K562 (cell line): ENCODE results near the gene PRM3. TPM values are rescaled to one million over a fixed set of nuclear protein-coding genes. Genes with fewer than 3 reads are reported as not detected.

Experiments used
- ATF7 ChIP-seq: fragments of 450-650 bp; IDR thresholded peaks from 2 replicates; pipeline ENCODE4 v1.7.1; 2014; ENCODE audit warnings: mild to moderate bottlenecking, moderate library complexity
- HDAC1 ChIP-seq, 2 experiments: fragments of 450-650 bp; IDR thresholded peaks; 2 replicates each; pipeline ENCODE4 v1.6.1; 2016 to 2017; ENCODE audit warnings: inconsistent platforms in 1 of 2, mild to moderate bottlenecking in 1 of 2, moderate library complexity in 1 of 2
- HEY1 ChIP-seq: fragments of 250-450 bp; sonication (Bioruptor Pico); IDR thresholded peaks from 2 replicates; pipeline ENCODE4 v1.5.0; 2020; ENCODE audit warnings: mild to moderate bottlenecking, moderate library complexity, borderline replicate concordance
- HNRNPL ChIP-seq: fragments of 200-400 bp; formaldehyde crosslinking; IDR thresholded peaks from 2 replicates; pipeline ENCODE4 v1.6.1; 2017; ENCODE audit warnings: low read depth, mild to moderate bottlenecking, low read length
- HNRNPUL1 ChIP-seq: fragments of 200-400 bp; formaldehyde crosslinking; IDR thresholded peaks from 2 replicates; pipeline ENCODE4 v1.6.1; 2017; ENCODE audit warnings: low read length
- KDM2B ChIP-seq: fragments of 250-450 bp; sonication (Bioruptor Pico); IDR thresholded peaks from 2 replicates; pipeline ENCODE4 v1.8.0; 2021; ENCODE audit warnings: mild to moderate bottlenecking, moderate library complexity
- PURB ChIP-seq: sonication (generic); formaldehyde crosslinking; IDR thresholded peaks from 2 replicates; pipeline ENCODE4 v1.9.0; 2021; ENCODE audit warnings: low read depth, mild to moderate bottlenecking, missing genetic modification reagents
- RBM39 ChIP-seq: fragments of 200-400 bp; formaldehyde crosslinking; optimal IDR thresholded peaks from 2 replicates; pipeline ENCODE3; 2018; ENCODE audit warnings: low read depth, low read length
- ZNF280A ChIP-seq: fragments of 450-650 bp; IDR thresholded peaks from 2 replicates; pipeline ENCODE4 v1.6.1; 2018; ENCODE audit warnings: mild to moderate bottlenecking, low read depth; ENCODE audit not compliant: partially characterized antibody
- ZNF445 ChIP-seq: fragments of 250-450 bp; sonication (Bioruptor Pico); IDR thresholded peaks from 2 replicates; pipeline ENCODE4 v1.4.0; 2020; ENCODE audit warnings: low read depth, mild to moderate bottlenecking, moderate library complexity
- ZNF449 ChIP-seq: fragments of 250-450 bp; sonication (Bioruptor Pico); IDR thresholded peaks from 2 replicates; pipeline ENCODE4 v1.8.0; 2022; ENCODE audit warnings: moderate library complexity, mild to moderate bottlenecking, inconsistent platforms
- ZNF507 ChIP-seq: conservative IDR thresholded peaks from 2 replicates; pipeline ENCODE4 v1.6.1; 2017; ENCODE audit warnings: missing genetic modification characterization, missing compliant biosample characterization
- ZNF583 ChIP-seq: fragments of 250-450 bp; sonication (Bioruptor Pico); IDR thresholded peaks from 2 replicates; pipeline ENCODE4 v1.4.0; 2020
- polyA plus RNA-seq, 8 experiments: library from polyadenylated mRNA; depleted of rRNA in 4 of 8; stranded (reverse) in 5 of 8; unstranded in 3 of 8; fragments of >200 nt; fragmentation: Nextera tagmentation in 2 of 8; fragmentation: Illumina TruSeq in 1 of 8; extraction: Ambion mirVana in 2 of 8; extraction: Trizol in 1 of 8; gene quantifications; 2 replicates each; pipeline versions ENCODE4 v1.2.1 to v1.2.3, GENCODE V29; 2011 to 2014; ENCODE audit warnings: inconsistent platforms in 1 of 8, missing spikeins in 1 of 8
- total RNA-seq, 7 experiments: library from RNA; depleted of rRNA in 6 of 7; stranded (reverse); fragments of >200 nt in 6 of 7; fragmentation: Illumina TruSeq in 2 of 7; extraction: Trizol in 2 of 7; gene quantifications; 2 replicates each; pipeline versions ENCODE4 v1.2.1 to v1.2.3, GENCODE V29; 2011 to 2021; ENCODE audit warnings: low replicate concordance in 1 of 7
- TF ChIP-seq, protein P1 (sequence below), 2 experiments: fragments of 450-650 bp; IDR thresholded peaks; 2 replicates each; pipeline ENCODE4 v1.6.1; 2016
- TF ChIP-seq, protein P2 (sequence below): sonication (generic); IDR thresholded peaks from 2 replicates; pipeline ENCODE4 v1.6.1; 2016
- TF ChIP-seq, protein P3 (sequence below): IDR thresholded peaks from 3 replicates; pipeline ENCODE4 v1.6.1; 2011; ENCODE audit warnings: borderline replicate concordance, mild to moderate bottlenecking; ENCODE audit not compliant: insufficient read length, insufficient read depth
- TF ChIP-seq, protein P4 (sequence below): fragments of 450-650 bp; IDR thresholded peaks from 2 replicates; pipeline ENCODE4 v1.6.1; 2016; ENCODE audit warnings: mild to moderate bottlenecking

The PRM3 gene
- total and polyA plus RNA-seq, 9 of the 15 experiments (the other 6 are each of a cell fraction or from before 2014, with no cell fraction given): not detected

- TF ChIP-seq, protein P1, sequence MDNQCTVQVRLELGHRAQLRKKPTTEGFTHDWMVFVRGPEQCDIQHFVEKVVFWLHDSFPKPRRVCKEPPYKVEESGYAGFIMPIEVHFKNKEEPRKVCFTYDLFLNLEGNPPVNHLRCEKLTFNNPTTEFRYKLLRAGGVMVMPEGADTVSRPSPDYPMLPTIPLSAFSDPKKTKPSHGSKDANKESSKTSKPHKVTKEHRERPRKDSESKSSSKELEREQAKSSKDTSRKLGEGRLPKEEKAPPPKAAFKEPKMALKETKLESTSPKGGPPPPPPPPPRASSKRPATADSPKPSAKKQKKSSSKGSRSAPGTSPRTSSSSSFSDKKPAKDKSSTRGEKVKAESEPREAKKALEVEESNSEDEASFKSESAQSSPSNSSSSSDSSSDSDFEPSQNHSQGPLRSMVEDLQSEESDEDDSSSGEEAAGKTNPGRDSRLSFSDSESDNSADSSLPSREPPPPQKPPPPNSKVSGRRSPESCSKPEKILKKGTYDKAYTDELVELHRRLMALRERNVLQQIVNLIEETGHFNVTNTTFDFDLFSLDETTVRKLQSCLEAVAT (IDR thresholded peaks at IDR 0.05): 0 out of 4 replicates have a peak, but pooled peaks of 1 of the 2 experiments have one; percentile 22
- TF ChIP-seq HDAC1 (IDR thresholded peaks at IDR 0.05) (peak in 1 of 2 experiments; percentile 72; a peak in 2 of 4 replicates), HNRNPUL1 (no peak), KDM2B (CRISPR knock-in tag) (no peak), HEY1 (CRISPR knock-in tag) (no peak), RBM39 (no peak), ZNF280A (no peak), ZNF583 (CRISPR knock-in tag) (peak; percentile 96), ATF7 (peak; percentile 74; the same call in 1 of the 2 replicates), PURB (CRISPR knock-in tag) (no peak), HNRNPL (peak; percentile 83), ZNF507 (tag) (no peak), ZNF449 (peak; percentile 90), ZNF445 (CRISPR knock-in tag) (no peak)
- TF ChIP-seq, protein P2, sequence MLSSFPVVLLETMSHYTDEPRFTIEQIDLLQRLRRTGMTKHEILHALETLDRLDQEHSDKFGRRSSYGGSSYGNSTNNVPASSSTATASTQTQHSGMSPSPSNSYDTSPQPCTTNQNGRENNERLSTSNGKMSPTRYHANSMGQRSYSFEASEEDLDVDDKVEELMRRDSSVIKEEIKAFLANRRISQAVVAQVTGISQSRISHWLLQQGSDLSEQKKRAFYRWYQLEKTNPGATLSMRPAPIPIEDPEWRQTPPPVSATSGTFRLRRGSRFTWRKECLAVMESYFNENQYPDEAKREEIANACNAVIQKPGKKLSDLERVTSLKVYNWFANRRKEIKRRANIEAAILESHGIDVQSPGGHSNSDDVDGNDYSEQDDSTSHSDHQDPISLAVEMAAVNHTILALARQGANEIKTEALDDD: no peak
- TF ChIP-seq, protein P3, sequence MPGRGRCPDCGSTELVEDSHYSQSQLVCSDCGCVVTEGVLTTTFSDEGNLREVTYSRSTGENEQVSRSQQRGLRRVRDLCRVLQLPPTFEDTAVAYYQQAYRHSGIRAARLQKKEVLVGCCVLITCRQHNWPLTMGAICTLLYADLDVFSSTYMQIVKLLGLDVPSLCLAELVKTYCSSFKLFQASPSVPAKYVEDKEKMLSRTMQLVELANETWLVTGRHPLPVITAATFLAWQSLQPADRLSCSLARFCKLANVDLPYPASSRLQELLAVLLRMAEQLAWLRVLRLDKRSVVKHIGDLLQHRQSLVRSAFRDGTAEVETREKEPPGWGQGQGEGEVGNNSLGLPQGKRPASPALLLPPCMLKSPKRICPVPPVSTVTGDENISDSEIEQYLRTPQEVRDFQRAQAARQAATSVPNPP: no peak
- TF ChIP-seq, protein P4, sequence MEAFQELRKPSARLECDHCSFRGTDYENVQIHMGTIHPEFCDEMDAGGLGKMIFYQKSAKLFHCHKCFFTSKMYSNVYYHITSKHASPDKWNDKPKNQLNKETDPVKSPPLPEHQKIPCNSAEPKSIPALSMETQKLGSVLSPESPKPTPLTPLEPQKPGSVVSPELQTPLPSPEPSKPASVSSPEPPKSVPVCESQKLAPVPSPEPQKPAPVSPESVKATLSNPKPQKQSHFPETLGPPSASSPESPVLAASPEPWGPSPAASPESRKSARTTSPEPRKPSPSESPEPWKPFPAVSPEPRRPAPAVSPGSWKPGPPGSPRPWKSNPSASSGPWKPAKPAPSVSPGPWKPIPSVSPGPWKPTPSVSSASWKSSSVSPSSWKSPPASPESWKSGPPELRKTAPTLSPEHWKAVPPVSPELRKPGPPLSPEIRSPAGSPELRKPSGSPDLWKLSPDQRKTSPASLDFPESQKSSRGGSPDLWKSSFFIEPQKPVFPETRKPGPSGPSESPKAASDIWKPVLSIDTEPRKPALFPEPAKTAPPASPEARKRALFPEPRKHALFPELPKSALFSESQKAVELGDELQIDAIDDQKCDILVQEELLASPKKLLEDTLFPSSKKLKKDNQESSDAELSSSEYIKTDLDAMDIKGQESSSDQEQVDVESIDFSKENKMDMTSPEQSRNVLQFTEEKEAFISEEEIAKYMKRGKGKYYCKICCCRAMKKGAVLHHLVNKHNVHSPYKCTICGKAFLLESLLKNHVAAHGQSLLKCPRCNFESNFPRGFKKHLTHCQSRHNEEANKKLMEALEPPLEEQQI: no peak
Measured at GRCh38 chr16:11232852-11233726, 40.3 kb downstream of the PRM3 start (continued).
